Mesothelial cell of epicardium (in vitro differentiated cells): ENCODE data around the gene PSMD13. TPM values are rescaled to one million over a fixed set of nuclear protein-coding genes. Genes with fewer than 3 reads are reported as not detected.

Experiments used
- DNase-seq, 2 experiments: peaks; one replicate each; pipeline ENCODE4 v3.0.0; 2021; ENCODE audit warnings: low spot score in 2 of 2; ENCODE audit not compliant: unreplicated experiment in 2 of 2
- H3K27ac Mint-ChIP-seq: 2 replicates; pipeline ENCODE4 v1.8.0; 2021; ENCODE audit warnings: mixed read lengths
- H3K27me3 Mint-ChIP-seq: 2 replicates; pipeline ENCODE4 v1.8.0; 2021; ENCODE audit warnings: low read depth, mixed read lengths
- H3K36me3 Mint-ChIP-seq: 2 replicates; pipeline ENCODE4 v1.8.0; 2021; ENCODE audit warnings: mixed read lengths
- H3K4me1 Mint-ChIP-seq: 2 replicates; pipeline ENCODE4 v1.8.0; 2021; ENCODE audit warnings: mixed read lengths
- H3K4me3 Mint-ChIP-seq: 2 replicates; pipeline ENCODE4 v1.8.0; 2021; ENCODE audit warnings: mild to moderate bottlenecking, moderate library complexity, mixed read lengths
- H3K9me3 Mint-ChIP-seq: 2 replicates; pipeline ENCODE4 v1.8.0; 2021; ENCODE audit warnings: mixed read lengths
- CTCF ChIP-seq: fragments of 200-600 bp; sonication (generic); IDR thresholded peaks from one replicate; pipeline ENCODE4 v1.5.0; 2021; ENCODE audit warnings: antibody characterized with exemption; ENCODE audit not compliant: unreplicated experiment
- total RNA-seq: library from RNA; stranded (reverse); gene quantifications from 3 replicates; pipeline ENCODE4 v1.2.1, GENCODE V29; 2021

The PSMD13 gene
- total RNA-seq, 1 donor from 2014 or later, result 96.2 TPM

DNA sequence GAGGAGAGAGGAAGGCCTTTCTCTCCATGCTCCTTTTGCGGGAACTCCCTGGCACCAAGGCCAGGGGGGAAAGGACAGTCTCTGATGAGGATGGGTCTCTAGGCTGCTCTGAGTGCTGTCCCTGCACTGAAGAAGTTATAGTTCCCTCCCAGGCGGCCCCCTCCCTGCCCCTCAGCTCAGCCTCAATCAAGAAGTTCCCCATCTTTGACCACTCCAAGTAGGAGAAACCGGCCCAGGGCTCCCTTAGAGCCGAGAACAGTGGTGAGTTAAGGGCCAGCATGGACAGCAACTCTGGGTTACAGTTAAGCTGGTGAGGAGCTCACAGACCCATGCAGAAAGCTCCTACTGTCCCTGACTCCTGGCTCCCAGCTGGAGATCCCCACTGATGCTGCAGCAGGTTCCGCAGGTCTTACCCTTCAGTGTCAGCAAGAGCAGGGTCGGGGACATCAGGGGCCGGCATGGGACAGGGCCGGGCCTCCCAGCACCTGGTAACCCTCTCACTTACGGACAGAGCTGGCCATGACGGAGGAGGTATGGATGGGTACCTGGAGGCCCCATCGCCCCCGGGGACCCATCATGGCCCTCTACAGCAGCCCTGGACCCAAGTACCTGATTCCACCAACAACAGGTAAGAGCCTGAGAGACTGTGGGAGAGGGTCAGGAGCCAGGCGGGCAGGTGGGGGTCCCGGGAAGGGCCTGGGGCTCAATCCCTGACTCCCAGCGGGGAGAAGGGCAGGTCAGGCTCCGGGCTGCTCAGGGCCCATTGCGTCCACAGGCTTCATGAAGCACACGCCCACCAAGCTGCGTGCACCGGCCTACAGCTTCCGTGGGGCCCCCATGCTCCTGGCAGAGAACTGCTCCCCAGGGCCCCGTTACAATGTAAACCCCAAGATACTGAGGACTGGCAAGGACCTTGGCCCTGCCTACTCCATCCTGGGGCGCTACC, 39.7 kb upstream of the PSMD13 start:
- H3K27me3 Mint-ChIP-seq, result peaks cover 2% of the 10 kb centered on the region
- H3K4me3 Mint-ChIP-seq, result no peak overlapping the region
- H3K27ac Mint-ChIP-seq, result no peak overlapping the region
- H3K36me3 Mint-ChIP-seq, result no peaks in the 10 kb centered on the region
- H3K4me1 Mint-ChIP-seq, result peaks cover 1% of the 10 kb centered on the region
- H3K9me3 Mint-ChIP-seq, result no peaks in the 10 kb centered on the region
- no peak for TF ChIP-seq CTCF
- no peak for DNase-seq

DNA sequence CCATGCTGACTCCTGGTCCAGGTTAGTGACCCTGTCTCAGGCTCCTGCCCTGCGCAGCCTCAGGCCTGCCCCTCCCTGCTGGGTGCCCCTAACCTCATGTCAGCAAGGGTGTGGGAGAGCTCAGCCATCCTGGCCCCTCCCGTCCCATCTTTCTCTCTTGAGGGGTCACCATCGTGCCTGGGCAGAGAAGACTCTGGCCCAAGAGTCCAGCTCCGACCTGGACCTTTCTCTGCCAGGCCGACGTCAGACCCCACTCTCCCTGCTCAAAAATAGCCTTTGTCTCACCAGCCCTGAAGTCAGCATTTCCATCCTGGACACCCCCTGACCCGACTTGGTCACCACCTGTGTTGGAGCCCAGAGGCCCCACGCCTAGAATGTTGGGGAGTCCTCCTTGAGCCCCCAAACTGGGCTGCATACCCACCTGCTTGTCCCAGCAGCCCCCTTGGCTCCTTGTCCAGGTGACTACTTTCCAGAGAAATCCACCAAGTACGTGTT, 39.0 kb upstream of the PSMD13 start:
- no peaks in the 10 kb centered on the region for H3K9me3 Mint-ChIP-seq
- peaks cover 4% of the 10 kb centered on the region for H3K36me3 Mint-ChIP-seq
- H3K27me3 Mint-ChIP-seq, result peaks cover 2% of the 10 kb centered on the region
- H3K4me1 Mint-ChIP-seq, result no peaks in the 10 kb centered on the region
- DNase-seq, result no peak
- no peak for TF ChIP-seq CTCF
- no peak overlapping the region for H3K4me3 Mint-ChIP-seq
- H3K27ac Mint-ChIP-seq, result no peak overlapping the region

DNA sequence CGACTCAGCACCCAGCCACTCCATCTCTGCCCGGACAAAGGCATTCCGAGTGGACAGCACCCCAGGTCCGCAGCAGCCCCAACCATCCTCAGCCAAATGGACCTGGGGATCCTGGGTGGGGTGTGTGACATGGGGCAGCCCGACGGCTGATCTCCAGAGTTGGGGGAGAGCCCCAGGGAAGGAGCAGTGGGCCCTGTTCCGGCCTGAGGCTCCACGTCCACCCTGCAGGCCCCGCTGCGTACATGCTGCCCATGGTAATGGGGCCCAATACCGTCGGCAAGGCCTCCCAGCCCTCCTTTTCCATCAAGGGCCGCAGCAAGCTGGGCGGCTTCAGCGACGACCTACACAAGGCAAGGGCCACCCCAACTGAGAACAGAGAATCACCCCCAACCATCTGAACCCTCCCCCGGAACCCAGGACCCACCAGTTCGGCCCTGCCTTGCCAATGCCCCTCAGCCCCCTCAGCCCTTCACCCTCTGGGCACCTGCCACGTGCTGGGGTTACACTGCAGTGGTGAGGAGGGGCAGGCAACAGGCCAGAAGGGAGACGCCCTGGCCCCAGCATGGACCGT, 38.5 kb upstream of the PSMD13 start:
- Mint-ChIP-seq H3K27me3 (peaks cover 2% of the 10 kb centered on the region), H3K4me3 (no peak overlapping the region), H3K9me3 (no peaks in the 10 kb centered on the region), H3K36me3 (peaks cover 4% of the 10 kb centered on the region), H3K27ac (no peak overlapping the region), H3K4me1 (no peaks in the 10 kb centered on the region)
- TF ChIP-seq CTCF, result no peak
- no peak for DNase-seq

- H3K27ac Mint-ChIP-seq, result no peak overlapping the region
- H3K4me3 Mint-ChIP-seq, result no peak overlapping the region
- no peaks in the 10 kb centered on the region for H3K4me1 Mint-ChIP-seq
- peaks cover 6% of the 10 kb centered on the region for H3K36me3 Mint-ChIP-seq
- H3K27me3 Mint-ChIP-seq, result no peaks in the 10 kb centered on the region
- H3K9me3 Mint-ChIP-seq, result no peaks in the 10 kb centered on the region
- DNase-seq, result no peak
- TF ChIP-seq CTCF, result no peak
Measured at GRCh38 chr11:199004-199581, 37.7 kb upstream of the PSMD13 start.

DNA sequence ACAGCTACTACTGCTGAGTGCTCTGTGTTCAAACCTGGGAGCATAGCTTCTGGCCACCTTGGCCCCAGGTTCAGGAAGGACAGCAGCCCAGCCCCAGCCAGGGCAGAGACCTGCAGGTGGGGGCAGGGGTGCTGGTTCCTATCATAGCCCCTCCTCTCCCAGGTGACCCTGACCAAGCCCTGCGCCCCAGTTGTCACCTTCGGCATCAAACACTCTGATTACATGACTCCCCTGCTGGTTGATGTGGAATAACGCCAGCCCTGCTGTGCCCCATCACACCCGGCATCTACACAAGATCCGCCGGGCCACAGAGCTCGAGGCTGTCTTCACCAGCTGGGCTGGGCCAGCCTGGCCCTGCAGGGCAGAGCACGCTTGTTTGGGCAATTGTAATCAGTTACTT, 37.0 kb upstream of the PSMD13 start:
- H3K36me3 Mint-ChIP-seq, result peaks cover 6% of the 10 kb centered on the region
- H3K27ac Mint-ChIP-seq, result no peak overlapping the region
- no peak overlapping the region for H3K4me3 Mint-ChIP-seq
- H3K9me3 Mint-ChIP-seq, result no peaks in the 10 kb centered on the region
- no peaks in the 10 kb centered on the region for H3K27me3 Mint-ChIP-seq
- DNase-seq, result peak in 1 of 2 experiments; percentile 29
- no peaks in the 10 kb centered on the region for H3K4me1 Mint-ChIP-seq
- no peak for TF ChIP-seq CTCF
